Measurements from ENCODE around the gene AUP1.
A peak's percentile ranks its signal among the peaks of the same experiment; 100 is the strongest.

AUP1 gene

DNA sequence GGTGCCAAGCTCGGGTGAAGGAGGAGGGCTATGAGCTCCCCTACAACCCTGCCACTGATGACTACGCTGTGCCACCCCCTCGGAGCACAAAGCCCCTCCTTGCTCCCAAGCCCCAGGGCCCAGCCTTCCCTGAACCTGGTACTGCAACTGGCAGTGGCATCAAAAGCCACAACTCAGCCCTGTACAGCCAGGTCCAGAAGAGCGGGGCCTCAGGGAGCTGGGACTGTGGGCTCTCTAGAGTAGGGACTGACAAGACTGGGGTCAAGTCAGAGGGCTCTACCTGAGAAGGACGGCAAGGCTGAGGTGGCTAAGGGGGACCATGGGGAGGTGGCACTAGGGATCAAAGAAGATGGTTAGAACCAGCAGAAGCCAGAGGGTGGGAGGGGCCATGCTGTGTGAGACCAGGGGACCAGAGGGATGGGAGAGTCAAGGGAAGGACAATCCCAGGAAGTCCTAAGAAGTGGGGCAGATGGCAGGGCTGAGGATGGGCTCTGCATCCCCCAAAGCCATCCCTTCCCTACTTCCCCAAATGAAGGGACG is 27.4 kb upstream of the AUP1 start:
- DNase-seq: no peak

- DNase-seq: no peak
These were observed 26.7 kb upstream of the AUP1 start for GRCh38 chr2:74556159-74556558.

DNA sequence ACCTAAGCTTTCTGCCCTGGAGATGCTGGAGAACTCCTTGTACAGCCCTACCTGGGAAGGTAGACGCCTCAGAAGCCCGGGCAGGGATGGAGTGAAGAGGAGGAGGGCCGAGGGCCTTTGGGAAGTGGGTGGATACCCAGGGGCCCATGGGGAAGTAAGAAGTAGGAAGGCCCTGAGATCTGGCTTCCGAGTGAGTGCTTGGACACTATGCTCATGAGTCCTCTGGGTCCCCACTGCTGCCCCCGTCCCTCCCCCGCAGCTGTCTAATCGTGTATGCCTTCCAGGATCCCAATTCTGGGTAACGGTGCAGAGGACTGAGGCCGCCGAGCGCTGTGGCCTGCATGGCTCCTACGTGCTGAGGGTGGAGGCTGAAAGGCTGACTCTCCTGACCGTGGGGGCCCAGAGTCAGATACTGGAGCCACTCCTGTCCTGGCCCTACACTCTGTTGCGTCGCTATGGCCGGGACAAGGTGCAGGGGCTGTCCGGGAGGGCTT is 26.2 kb upstream of the AUP1 start:
- no peak for DNase-seq

GRCh38 chr2:74554820-74555531 is 25.5 kb upstream of the AUP1 start:
- no peak for DNase-seq

GRCh38 chr2:74553892-74554819 is 24.6 kb upstream of the AUP1 start, which contains the start of the genes DOK1 and LOXL3:
DOK1 (plus strand) TSS chr2:74554720; CDS start chr2:74554755, 35 bp downstream.
LOXL3 (minus strand) TSS chr2:74553942; CDS start chr2:74552634, 1,308 bp downstream.
- peak; percentile 42 for DNase-seq

DNA sequence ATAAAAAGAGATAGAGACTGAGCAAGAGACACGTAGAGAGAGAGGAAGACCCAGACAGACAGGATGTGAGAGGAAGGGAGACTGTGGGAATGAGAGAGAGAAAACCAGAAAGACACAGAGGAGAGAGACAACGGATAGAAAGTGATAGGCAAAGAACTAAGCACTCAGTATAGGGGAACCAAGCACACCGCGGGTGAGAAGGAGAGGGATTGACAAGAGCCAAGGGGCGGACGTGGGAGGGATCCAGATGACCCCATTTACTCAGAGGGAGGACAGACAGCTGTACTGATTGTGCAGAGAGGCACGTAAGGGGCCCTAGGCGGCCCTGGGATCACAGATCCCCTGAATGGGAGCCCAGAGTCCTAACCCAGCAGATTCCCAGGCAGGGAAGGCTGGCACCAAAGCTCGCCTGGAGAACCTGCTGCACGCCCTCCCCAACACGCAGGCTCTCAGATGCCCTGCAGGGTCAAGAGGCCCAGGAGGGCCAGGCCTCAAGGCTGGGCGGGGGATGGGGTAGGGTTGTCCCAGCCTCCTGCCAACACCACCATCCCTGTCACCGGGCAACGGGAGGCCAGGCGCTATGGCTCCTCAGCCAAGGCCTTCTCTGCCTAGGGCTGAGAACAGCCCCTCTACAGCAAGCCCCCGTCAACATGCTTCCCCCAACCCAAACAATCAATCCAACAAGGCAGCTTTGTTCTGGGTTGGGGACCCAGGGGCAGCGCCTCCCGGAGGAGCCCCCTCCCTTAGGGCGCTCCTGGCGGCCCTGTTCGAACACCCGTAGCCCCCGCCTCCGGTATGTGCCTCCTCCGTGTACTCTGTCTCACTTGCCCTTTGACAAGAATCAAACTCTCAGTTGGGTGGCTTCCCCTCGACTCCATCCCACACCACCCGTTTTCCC is 23.7 kb upstream of the AUP1 start:
- no peak for DNase-seq

GRCh38 chr2:74551942-74552913 is 22.7 kb upstream of the AUP1 start:
- DNase-seq: no peak

DNA sequence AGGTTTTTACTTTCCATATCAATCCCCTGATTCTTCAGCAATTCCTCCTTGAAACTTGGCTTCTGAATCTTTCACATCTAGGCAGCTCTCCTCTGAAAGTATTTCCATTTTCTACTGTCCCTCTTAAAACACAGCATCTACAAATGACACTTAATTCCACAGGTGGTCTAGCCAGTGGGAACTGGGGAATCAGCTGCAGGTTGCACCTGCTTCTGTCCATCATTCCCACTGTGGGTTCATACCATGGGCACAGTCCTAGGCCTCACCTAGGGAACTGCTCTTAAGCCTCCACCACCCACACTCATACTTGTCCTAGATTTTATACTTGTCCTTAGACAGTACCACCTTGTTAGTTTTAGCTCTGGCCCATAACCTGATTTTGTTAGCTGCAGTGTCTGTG is 22.0 kb upstream of the AUP1 start:
- DNase-seq: no peak

- no peak for DNase-seq
These were observed 20.7 kb upstream of the AUP1 start for GRCh38 chr2:74550231-74550630.

DNA sequence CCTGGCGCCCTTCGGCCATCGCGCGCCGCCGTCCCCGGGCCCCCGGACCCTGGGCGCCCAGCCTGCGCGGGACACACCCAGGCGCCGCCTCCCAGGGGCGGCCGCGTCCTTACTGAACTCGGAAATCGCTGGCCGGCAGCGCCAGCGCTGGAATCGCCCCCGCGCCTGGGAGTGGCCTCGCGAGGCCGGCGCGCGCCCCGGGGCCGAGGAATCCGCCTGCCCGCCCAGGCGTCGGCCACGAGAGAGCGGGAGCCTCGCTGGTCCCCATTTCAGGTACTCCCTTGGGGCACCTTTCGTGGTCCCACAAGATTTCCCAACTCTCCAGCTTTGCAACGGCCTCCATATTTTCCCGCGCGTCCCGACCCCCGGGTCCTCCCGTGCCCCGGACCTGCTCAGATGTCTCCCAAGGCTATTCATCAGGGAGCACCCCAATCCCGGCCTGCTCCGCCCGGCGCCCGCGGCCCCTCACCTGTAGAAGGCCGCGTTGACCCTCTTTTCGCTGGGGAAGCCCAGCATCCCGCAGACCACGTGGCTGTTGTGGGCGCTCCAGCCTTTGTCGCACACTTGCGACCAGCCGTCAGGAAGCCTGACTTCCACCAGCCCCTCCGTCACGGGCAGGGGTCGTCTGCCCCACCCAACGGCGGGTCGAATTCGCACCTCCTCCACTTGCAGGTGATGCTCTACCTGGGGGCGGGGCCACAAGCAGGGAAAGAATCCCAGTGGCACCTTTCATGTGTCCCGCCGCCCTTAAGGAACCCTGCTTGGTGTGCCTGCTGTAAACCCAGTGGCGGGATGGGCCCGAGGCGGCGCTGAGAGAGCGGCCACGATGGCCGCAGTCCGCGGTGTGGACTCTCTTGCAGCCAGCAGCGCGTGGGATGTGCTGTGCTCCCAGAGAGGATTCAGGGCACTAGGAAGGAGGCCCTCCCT is 19.7 kb upstream of the AUP1 start:
- no peak for DNase-seq

DNA sequence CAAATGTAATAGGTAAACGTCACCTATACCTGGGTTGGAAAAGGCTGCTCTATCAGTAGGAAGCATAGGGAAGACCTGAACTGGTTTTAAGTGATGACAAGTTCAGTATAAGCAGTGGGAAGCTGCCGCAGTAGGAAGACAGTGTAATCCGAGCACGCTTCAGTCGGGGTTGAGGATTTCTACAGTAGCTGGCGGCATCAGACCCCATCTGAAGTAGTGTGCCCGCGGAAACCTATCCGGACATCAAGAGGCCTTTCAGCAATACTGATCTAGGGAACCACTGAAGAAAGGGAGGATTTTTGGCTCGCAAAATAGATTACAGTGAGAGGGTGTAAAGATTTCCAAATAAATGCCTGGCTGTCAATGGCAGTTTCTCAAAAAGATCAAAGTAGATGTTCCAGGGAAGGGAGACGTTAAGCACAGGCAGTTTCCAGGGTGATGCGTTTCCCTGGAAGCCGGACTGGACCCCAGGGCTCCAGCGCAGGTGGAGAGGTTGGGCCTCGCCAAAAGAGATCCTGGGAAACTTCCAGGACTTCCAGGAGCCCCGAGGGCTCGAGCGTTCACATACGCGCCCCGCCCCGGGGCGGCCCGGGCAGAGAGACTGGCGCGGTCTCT is 18.9 kb upstream of the AUP1 start:
- peak; percentile 21 for DNase-seq

- DNase-seq: no peak
These were observed 16.5 kb upstream of the AUP1 start for GRCh38 chr2:74546004-74546403.

GRCh38 chr2:74544634-74545033 is 15.1 kb upstream of the AUP1 start:
- no peak for DNase-seq

GRCh38 chr2:74542978-74543377 is 13.5 kb upstream of the AUP1 start:
- no peak for DNase-seq

- DNase-seq: no peak
These were observed 10.8 kb upstream of the AUP1 start for GRCh38 chr2:74540291-74540690.

- DNase-seq: no peak
These were observed 9.4 kb upstream of the AUP1 start for GRCh38 chr2:74538881-74539339.

DNA sequence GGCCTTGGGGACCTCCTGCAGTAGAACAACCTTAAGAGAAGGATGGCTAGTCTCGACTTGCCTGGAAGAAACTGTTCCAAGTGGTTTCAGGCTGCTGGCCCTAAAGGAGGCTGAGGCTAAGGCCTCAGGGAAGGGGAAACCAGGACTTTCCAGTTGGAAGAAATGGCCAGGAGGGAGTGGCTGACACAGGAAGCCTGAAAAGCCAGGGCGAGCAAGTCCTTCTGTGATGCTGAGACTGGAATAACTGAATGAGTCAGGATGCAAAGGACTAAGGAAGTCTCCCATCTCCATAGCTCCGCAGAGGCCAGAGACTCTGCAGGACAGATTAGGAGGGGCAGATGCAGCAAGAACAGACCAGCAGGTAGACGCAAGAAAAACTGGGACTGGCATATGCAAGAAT is 7.6 kb upstream of the AUP1 start:
- DNase-seq: no peak

DNA sequence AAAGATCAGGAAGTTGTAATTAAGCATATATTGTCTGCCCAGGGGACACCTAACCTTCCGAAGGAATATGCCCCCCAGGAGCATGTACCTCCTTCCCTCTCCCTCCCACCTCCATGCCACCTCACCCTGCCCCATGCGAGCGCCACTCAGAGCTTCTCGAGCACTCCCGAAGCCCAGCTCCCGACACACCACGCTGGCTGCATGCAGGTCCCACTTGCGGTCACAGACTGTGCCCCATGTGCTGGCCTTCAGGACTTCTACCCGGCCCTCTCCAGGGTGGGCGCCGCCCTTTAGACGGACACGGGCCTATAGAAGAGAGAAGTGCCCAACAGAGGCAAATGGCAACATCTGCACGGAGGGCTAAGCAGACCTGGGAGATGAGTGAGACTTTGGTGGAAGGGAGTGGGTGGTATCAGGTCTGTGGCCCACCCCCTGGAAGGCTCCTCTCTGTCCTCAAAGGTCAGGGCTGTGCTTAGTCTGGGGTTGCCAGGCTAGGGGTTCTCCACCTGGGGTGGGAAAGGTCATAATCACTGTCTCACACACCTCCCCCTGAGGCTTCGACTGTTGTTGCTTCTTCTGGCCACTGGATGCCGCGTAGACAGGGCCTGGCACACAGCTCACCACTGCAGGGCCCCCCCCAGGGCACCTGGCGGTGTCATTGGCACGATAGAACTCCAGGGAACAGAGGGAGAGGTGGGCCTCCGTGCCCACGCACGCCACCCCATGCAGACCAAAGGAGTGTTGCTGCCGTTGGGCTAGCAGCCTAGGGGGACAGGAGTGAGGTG is 6.9 kb upstream of the AUP1 start:
- DNase-seq: no peak
